Ovary (tissue), 9 donors: ENCODE measurements around the gene RBBP4. TPM values are rescaled to one million over a fixed set of nuclear protein-coding genes. Genes with fewer than 3 reads are reported as not detected.

Experiments
- DNase-seq, 5 donors: peaks; one replicate each; pipeline ENCODE4 v3.0.0-alpha.2; 2019 to 2020
- H3K27ac ChIP-seq, 2 donors: fragments of 200-600 bp; one replicate each; pipeline versions ENCODE4 v1.5.1 to v1.8.0; 2019 to 2022
- H3K27me3 ChIP-seq: fragments of 200-600 bp; one replicate; pipeline ENCODE4 v1.8.0; 2022
- H3K36me3 ChIP-seq: fragments of 200-600 bp; sonication (generic); one replicate; pipeline ENCODE4 v1.5.1; 2019
- H3K4me1 ChIP-seq: one replicate; pipeline ENCODE4 v1.8.1; 2013; ENCODE audit warnings: mild to moderate bottlenecking, moderate library complexity; ENCODE audit not compliant: insufficient read depth
- H3K4me3 ChIP-seq: fragments of 200-600 bp; sonication (generic); one replicate; pipeline ENCODE4 v1.5.1; 2017
- H3K9me3 ChIP-seq, 2 donors: fragments of 200-600 bp in 1 of 2; sonication (generic) in 1 of 2; one replicate each; pipeline versions ENCODE4 v1.5.1 to v1.8.1; 2013 to 2019; ENCODE audit warnings: mild to moderate bottlenecking in 1 of 2, moderate library complexity in 1 of 2
- EP300 ChIP-seq: sonication (generic); formaldehyde crosslinking; IDR thresholded peaks from one replicate; pipeline ENCODE4 v1.6.1; 2017; ENCODE audit warnings: antibody characterized with exemption
- POLR2A ChIP-seq: fragments of 450-650 bp; IDR thresholded peaks from one replicate; pipeline ENCODE4 v1.6.1; 2017; ENCODE audit warnings: antibody characterized with exemption, mild to moderate bottlenecking, moderate library complexity
- WGBS, 3 donors: extraction: QIAGEN DNeasy Blood & Tissue Kit in 1 of 3; methylation state at CpG; one replicate each; pipeline versions ENCODE4 v1.1.5 to v1.1.7; 2013 to 2017; 5-methylcytosine and 5-hydroxymethylcytosine counted together
- intact Hi-C, 4 donors: fragments of 100-400 bp; cut with DNase I; formaldehyde crosslinking; loops; one replicate each; pipeline versions ENCODE4 v1.11.0 to v1.15.1; 2022 to 2023
- polyA plus RNA-seq, 2 donors: library from polyadenylated mRNA; stranded (reverse); fragments of 200-250 nt in 1 of 2; fragments of 350-450 nt in 1 of 2; fragmentation: Illumina TruSeq in 1 of 2; extraction: RNeasy Lipid Tissue Mini Kit (QIAGEN cat#74804) in 1 of 2; gene quantifications; one replicate each; pipeline ENCODE4 v1.2.3, GENCODE V29; 2013 to 2014
- total RNA-seq, 7 donors: library from RNA; depleted of rRNA in 2 of 7; stranded (reverse); fragments of >200 nt in 2 of 7; fragmentation: NEBNext Ultra II Directional in 3 of 7; extraction: Animal tissue kit (Norgen Biotek cat#: 25700) in 3 of 7; gene quantifications; one replicate each; pipeline versions ENCODE4 v1.1.0 to v1.2.4, GENCODE V29; 2016 to 2023
- TF ChIP-seq, protein P1 (sequence below), 3 donors: fragments of 450-650 bp in 2 of 3; fragments of 200-600 bp in 1 of 3; IDR thresholded peaks; one replicate each; pipeline versions ENCODE4 v1.5.1 to v1.8.0; 2016 to 2022; ENCODE audit warnings: antibody characterized with exemption in 3 of 3, mild to moderate bottlenecking in 1 of 3
- donor health status: DM: no; HTN: no; CAD: no; lungs with moderate emphysema.
- donor health status: DM: no; HTN: no; CAD: no.
- donor health status: Bipolar disorder and iron deficiency.
- donor health status: DM: yes; HTN: yes; CAD: no.
- donor health status: DM: no; HTN: no; CAD: no.
- donor health status: DM: yes; HTN: yes; CAD: no.

Gene RBBP4
- total and polyA plus RNA-seq, 9 donors: 78.2 to 223 (median 165) TPM

DNA sequence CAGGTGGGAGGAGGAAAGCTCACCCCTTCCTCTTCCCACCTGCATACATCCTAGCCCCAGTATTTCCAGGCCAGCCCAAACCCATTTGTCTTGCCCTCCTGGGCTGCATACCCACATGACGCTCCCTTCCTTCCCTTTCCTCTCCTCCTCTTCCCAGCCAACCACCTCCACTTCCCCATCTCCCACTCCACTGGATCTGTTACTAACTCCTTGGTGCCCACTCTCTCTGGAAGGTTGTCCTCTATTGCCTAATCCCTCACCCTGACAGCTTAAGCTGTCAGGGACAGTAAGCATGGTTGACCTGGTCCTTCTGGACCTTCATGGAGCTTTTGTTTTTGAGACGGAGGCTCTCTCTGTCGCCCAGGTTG is 74.6 kb downstream of the RBBP4 start:
- no peak for DNase-seq
- 88 to 97% (median 93%) methylated on average over 3 of the region's 3 CpGs for WGBS, 3 donors
- H3K4me3 ChIP-seq: no peak overlapping the region
- H3K27me3 ChIP-seq: no peaks in the 10 kb centered on the region
- H3K27ac ChIP-seq: no peak overlapping the region
- TF ChIP-seq EP300 (no peak), POLR2A (no peak)
- TF ChIP-seq, protein P1, sequence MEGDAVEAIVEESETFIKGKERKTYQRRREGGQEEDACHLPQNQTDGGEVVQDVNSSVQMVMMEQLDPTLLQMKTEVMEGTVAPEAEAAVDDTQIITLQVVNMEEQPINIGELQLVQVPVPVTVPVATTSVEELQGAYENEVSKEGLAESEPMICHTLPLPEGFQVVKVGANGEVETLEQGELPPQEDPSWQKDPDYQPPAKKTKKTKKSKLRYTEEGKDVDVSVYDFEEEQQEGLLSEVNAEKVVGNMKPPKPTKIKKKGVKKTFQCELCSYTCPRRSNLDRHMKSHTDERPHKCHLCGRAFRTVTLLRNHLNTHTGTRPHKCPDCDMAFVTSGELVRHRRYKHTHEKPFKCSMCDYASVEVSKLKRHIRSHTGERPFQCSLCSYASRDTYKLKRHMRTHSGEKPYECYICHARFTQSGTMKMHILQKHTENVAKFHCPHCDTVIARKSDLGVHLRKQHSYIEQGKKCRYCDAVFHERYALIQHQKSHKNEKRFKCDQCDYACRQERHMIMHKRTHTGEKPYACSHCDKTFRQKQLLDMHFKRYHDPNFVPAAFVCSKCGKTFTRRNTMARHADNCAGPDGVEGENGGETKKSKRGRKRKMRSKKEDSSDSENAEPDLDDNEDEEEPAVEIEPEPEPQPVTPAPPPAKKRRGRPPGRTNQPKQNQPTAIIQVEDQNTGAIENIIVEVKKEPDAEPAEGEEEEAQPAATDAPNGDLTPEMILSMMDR (IDR thresholded peaks at IDR 0.05): no peak
- no peaks in the 10 kb centered on the region for H3K9me3 ChIP-seq
- H3K4me1 ChIP-seq: peaks cover 15% of the 10 kb centered on the region
- intact Hi-C loops: no loop called here
- no peaks in the 10 kb centered on the region for H3K36me3 ChIP-seq

DNA sequence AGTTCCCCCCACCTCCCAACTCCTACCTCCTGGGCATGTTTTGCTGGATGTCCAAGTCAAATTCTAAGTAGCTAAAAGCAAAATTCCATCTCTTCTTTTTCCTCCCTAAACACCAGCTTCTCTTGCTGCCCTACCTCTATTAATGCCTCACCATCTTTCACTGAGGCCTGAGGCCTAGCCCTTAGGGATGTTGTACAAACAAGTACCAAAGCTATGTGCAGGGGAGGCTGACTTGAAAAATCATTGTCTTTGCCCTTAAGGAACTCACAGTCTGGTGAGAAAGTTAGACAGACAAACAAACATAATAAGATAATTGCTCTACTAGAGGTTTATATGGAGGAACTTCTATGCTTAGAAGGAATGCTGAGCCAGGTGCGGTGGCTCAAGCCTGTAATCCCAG is 76.9 kb downstream of the RBBP4 start:
- Histone ChIP-seq H3K4me3 (no peak overlapping the region), H3K27ac (no peak overlapping the region), H3K27me3 (no peaks in the 10 kb centered on the region), H3K36me3 (no peaks in the 10 kb centered on the region), H3K9me3 (no peaks in the 10 kb centered on the region), H3K4me1 (peaks cover 13% of the 10 kb centered on the region)
- no peak for DNase-seq
- WGBS, 3 donors: 93 to 96% (median 94%) methylated on average over 1 of the region's 1 CpG
- intact Hi-C loops: no loop called here
- no peak for TF ChIP-seq EP300
- no peak for TF ChIP-seq POLR2A
- TF ChIP-seq, protein P1 (IDR thresholded peaks at IDR 0.05): no peak

- TF ChIP-seq, protein P1 (IDR thresholded peaks at IDR 0.05): no peak
- TF ChIP-seq POLR2A (no peak), EP300 (no peak)
- 78 to 84% (median 80%) methylated on average over 7 of the region's 7 CpGs for WGBS, 3 donors
Observed at GRCh38 chr1:32728413-32729077, 77.5 kb downstream of the RBBP4 start.

DNA sequence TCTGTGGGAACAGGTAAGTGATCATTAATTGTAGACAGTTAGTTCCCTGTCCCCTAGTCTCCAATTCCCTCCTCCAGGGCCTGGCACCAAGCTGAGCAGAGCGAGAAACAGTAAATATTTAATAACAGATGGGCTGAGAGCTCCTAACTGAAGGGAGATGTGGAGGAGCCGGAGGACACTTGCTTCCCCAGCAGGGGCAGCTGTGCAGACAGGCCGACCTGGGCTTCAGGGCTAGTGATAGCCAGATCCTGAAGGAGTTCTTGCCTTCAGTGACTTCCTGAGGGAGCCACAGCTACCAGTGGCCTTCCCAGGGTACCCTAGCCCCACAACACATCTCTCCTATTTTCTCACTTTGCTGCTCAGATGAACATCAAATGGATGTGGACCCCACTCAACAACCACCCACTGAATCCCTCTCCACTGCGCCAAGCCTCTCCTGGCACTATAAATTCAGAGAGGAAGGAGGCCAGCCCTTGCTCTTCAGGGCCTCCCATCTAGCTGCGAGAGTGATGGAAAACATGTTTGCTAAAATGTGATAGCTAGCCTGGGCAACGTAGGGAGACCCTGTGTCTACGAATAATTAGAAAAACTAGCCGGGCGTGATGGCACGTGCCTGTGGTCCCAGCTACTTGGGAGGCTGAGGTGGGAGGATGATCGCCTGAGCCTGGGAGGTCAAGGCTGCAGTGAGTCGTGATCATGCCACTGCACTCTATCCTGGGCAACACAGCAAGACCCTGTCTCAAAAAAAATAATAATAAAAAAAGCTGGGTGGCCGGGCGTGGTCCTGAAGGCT is 78.4 kb downstream of the RBBP4 start:
- H3K27me3 ChIP-seq: no peaks in the 10 kb centered on the region
- whole genome bisulfite sequencing, 3 donors: 55 to 64% (median 58%) methylated on average over 14 of the region's 14 CpGs
- H3K9me3 ChIP-seq: no peaks in the 10 kb centered on the region
- peaks cover 13% of the 10 kb centered on the region for H3K4me1 ChIP-seq
- intact Hi-C loops: no loop called here
- TF ChIP-seq POLR2A: no peak
- no peaks in the 10 kb centered on the region for H3K36me3 ChIP-seq
- no peak for DNase-seq
- H3K4me3 ChIP-seq: no peak overlapping the region
- no peak overlapping the region for H3K27ac ChIP-seq

More at GRCh38 chr1:32728413-32729077, 77.5 kb downstream of the RBBP4 start:
- Histone ChIP-seq H3K9me3 (no peaks in the 10 kb centered on the region), H3K36me3 (no peaks in the 10 kb centered on the region), H3K27me3 (no peaks in the 10 kb centered on the region), H3K4me3 (no peak overlapping the region), H3K27ac (no peak overlapping the region), H3K4me1 (peaks cover 13% of the 10 kb centered on the region)
- DNase-seq: no peak
- intact Hi-C loops: no loop called here
